Raji (cell line): ENCODE measurements around the gene NPIPA3.
A peak's percentile ranks its signal among the peaks of the same experiment; 100 is the strongest.
"Not testable (repeated sequence)": the region's sequence is repeated elsewhere in the genome, so short reads cannot be mapped to it uniquely, and the experiment has no call there.

ENCODE experiments used
- POLR2A ChIP-seq: IDR thresholded peaks from 2 replicates; pipeline ENCODE4 v1.6.1; 2011; ENCODE audit warnings: low read depth, low read length, control low read depth; ENCODE audit not compliant: insufficient read depth

Gene NPIPA3

DNA sequence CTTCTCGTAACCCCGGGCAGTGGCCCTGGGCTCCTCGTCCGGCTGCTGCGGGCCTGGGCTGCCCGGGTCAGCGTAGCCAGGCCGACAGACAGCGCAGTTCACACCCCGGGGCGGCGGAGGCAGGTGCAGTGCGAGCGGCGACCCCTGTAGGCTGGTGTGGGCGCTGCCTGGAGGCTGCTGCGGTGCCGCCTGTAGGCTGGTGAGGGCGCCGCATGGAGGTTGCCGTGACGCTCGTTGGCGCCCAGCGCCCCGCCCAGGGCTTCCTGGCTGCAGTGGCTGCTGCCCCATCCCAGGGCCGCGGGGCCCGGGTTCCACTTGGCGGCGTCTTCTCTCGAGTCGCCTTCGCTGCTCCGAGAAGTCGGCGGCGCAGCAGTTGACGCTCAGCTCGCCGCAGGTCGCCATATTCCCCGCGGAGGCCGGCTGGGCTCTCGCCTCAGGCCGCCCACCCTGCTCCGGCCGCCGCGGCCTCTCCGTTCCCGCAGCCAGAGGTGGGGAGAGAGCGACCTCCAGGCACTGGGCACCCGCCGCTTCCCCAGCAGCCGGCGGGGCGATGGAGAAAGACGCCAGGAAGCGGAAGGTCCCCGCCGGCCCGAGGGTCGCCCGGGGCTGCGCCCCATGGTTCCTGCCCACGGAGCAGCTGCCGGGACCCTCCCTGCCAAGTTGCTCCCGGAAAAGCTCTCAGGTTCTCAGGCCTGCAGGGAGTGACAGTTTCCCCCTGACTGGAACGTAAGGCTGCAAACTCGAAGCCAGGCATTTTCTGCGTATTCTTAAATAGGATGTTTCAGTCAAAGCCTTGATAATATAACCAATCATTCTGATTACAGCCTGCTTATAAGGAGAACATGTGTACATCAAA lies at the start of gene NPIPA3:
Gene NPIPA3, plus strand, starts transcription at position 256 of the 856 bp plus-strand sequence. CDS start 5,533 bp downstream, outside the sequence.
- not testable (repeated sequence) for TF ChIP-seq POLR2A

DNA sequence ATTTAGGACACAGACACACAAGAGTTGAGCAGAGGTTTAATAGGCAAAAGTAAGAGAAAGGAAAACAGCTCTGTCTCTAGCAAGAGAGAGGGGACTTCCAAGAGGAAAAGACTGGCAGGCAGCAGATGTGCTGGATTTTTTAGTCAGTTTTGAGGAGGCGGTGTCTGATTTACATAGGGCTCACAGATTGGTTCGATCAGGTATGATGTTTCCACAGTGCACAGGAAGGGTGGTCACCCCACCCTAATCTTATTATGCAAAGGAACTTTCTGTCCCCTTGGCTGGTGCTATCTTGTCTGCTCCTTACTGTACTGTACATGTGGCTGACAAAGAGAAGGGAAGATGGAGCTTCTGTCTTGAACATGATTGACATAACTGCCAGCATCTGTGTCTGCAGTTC lies 45.1 kb upstream of the NPIPA3 start:
- peak; percentile 81 for TF ChIP-seq POLR2A

DNA sequence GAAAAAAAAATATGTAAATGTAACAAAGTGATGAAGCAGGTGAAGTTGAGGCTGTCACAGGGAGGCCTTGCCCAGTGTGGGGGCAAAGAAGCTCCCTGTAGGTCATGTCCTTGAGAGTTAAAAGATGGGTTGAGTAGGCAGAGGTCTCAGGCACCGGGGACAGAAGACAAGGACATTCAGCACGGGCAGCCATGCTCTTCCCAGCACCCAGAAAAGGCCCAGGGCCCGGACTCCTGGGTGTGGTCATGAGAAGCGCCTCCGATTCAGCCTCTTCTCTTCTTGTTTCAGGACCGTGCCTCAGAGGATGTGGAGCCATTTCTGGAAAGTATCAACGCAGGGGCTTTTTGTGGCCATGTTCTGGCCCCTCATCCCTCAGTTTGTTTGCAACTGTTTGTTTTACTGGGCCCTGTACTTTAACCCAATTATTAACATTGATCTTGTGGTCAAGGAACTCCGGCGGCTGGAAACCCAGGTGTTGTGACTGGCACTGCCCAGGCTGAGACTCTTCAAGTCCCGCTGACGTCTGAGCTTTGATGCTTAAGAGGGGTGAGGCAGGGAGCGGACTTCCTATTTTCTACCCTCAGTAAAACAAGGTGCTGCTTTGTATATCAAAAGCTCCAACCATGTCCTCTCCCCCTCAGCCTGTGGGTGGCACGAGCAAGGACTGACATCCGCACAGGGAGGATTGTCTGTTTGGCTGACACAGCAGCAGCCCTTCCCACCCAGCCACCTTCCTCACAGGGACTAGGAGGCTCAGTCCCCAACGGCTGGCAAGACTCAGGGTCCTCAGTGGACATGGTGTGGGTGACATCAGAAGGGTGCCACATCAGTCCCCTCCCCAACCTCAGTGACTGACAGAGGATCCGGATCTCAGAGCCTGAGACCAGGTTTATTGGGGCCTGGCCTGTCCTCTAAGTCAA lies 35.6 kb upstream of the NPIPA3 start:
- no peak for TF ChIP-seq POLR2A

DNA sequence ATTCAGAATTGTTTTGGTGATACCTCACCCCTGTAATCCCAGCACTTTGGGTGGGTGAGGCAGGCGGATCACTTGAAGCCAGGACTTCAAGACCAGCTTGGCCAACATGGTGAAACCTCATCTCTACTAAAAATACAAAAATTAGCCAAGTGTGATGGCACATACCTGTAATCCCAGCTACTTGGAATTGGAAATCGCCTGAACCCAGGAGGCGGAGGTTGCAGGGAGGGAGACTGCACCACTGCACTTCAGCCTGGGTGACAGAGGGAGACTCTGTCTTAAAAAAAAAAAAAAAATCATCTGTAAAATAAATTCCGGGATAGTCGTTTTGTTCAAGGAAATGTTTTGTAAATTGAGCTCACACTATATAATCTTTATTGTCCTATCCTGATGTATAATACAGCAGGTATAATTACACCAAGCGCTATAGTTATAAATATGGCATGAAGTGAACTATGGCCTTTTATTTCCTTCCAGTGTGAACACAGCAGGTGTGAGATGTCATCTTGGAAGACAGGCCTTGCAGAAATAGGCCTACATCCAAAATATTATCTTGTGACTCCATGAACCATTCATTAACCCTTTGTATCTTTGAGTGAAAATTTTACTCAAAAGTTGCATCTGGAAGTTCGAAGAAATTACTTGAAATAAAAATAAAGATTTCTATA lies 34.5 kb upstream of the NPIPA3 start:
- no peak for TF ChIP-seq POLR2A

DNA sequence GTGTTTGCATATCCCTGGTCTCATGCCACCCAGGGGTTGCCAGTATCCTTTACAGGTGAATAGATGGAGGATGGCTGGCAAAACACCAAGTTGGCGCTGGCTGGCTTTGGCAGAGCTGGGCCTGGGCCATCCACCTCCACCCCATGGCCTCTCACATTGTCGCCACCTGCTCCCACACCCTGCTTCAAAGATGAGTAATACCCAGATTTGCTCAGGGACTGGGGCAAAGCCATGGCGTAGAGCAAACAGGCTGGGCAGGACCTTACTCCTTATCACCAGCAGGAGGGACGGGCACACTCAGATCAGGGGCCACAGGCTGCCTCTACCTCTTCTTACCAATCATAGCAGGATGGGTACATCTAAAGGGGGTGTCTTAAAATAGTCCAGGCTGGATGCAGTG lies 33.4 kb upstream of the NPIPA3 start:
- TF ChIP-seq POLR2A: no peak

DNA sequence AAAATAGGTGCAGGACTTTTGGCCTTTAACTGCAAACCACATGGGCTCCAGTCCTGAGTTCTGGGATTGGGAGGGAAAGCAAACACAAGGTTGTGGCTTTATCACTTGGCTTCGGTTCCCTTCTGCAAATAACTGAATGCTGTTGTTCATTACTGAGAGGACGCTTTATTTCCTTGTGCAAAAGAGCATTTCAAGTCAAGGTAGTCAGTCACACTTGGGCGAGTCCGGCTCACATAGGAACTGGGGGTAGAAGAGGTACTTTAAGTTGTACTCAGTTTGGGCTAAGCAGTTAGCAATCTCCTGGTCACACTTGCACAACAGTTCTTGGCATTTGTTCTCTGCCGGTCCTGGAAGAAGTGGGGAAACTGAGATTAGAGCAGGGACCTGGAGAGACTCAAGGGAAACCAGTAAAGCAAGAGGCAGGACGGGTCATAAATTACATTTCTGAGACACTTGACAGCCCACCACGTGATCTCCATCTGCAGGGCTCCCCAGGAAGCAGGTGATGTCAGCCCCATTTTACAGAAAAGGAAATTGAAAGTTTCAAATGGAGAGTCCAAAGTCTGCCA lies 30.7 kb upstream of the NPIPA3 start:
- TF ChIP-seq POLR2A: 0 out of 2 replicates have a peak, but pooled peaks have one; percentile 8

DNA sequence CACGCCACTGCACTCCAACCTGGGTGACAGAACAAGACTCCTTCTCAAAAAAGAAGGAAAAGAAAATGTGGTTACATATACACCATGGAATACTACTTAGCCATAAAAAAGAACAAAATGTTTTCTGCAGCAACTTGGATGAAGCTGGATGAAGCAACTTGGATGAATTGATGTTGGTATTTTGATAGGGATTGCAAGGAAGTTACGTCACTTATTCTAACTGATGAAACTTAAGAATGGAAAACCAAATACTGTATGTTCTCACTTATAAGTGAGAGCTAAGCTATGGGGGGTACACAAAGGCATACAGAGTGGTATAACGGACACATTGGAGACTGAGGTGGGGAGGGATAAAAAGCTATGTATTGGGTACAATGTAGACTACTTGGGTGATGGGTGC lies 26.6 kb upstream of the NPIPA3 start:
- no peak for TF ChIP-seq POLR2A

DNA sequence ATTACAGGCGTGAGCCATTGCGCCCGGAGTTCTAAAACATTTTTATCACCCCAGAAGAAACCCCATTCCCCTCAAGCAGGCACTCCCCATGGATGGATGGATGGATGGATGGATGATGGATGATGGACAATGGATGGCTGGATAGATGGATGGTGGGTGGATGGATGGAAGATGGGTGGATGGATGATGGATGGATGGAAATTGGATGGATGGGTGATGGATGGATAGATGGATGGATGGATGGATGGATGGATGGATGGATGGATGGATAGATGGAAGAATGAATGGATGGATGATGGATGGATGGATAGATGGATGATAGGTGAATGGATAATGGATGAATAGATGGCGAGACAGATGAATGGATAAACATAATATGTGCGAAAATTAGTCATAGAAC lies 25.6 kb upstream of the NPIPA3 start:
- TF ChIP-seq POLR2A: no peak

DNA sequence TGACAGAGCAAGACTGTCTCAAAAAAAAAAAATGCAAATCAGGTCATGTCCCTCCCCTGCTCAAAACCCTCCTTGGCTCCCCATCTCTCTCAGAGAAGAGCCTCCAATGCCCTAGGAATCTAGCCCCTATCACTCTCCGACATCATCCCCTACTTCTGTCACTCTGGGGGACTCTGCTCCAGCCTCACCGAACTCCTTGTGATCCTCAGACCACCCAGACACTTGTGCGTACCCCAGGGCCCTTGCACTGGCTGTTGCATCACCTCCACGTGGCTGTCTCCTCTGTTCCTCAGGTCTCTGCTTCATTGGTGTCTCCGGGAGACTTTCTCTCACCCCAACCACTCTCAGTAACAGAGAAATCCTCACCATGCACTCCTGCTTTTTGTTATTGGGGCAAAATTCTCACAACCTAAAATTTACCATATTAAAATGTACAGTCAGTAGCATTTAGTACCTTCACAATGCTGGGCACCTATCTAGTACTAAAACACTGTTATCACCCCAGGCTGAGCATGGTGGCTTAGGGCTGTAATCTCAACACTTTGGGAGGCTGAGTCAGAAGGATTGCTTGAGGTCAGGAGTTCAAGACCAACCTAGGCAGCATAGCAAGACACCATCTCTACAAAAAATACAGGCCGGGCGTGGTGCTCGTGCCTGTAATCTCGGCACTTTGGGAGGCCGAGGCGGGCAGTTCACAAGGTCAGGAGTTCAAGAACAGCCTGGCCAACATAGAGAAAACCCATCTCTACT lies 24.3 kb upstream of the NPIPA3 start:
- no peak for TF ChIP-seq POLR2A

DNA sequence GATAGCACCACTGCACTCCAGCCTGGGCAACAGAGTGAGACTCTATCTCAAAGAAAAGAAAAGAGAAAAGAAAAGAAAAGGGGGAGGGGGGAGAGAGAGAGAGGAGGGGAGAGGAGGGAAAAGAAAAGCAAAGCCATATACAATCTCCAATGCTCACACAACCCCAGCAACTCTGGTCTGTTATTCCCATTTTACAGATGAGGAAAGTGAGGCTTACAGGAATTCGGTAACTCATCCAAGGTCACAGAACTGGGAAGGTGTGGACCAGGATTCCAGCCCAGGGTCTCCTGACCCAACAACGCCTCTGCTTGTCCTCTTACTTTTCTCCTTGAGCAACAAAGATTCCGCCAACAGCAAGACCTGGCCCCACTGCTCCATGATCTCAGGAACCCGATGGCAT lies 22.1 kb upstream of the NPIPA3 start:
- no peak for TF ChIP-seq POLR2A

DNA sequence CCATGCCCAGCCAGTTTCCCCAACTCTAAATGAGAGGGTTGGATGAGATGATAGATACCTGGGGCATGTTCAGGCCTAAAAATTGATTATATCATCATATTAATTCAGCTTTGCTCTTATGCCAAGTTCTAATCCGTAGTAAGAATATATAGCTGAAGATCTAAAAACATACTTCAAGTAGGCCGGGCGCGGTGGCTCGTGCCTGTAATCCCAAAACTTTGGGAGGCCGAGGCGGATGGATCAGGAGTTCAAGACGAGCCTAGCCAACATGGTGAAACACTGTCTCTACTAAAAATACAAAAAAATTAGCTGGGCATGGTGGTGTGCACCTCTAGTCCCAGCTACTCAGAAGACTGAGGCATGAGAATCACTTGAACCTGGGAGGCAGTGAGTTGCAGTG lies 21.1 kb upstream of the NPIPA3 start:
- no peak for TF ChIP-seq POLR2A

DNA sequence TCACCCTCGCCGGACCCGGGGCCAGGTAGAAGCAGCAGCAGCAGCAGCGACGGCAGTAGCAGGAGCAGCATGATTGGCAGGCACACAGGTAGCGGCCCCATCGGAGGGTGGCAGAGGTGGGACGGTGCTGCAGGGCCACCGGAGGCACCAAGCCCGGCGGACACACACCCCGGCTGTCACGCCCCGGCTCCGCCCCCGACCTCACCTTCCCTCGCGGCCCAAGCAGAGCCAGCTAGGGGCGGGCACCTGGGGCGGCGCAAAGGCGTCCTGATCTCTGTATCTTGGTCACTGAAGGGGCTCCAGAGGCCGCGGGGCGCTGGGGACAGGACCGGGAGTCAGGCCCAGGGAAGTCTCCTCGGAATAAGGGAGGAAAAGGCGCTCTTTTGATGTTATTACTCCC lies 9.1 kb upstream of the NPIPA3 start, which contains the start of gene PLA2G10:
Gene PLA2G10, minus strand, starts transcription at position 180 of the 400 bp plus-strand sequence. Its CDS starts 79 bp downstream, at position 101.
- not testable (repeated sequence) for TF ChIP-seq POLR2A

DNA sequence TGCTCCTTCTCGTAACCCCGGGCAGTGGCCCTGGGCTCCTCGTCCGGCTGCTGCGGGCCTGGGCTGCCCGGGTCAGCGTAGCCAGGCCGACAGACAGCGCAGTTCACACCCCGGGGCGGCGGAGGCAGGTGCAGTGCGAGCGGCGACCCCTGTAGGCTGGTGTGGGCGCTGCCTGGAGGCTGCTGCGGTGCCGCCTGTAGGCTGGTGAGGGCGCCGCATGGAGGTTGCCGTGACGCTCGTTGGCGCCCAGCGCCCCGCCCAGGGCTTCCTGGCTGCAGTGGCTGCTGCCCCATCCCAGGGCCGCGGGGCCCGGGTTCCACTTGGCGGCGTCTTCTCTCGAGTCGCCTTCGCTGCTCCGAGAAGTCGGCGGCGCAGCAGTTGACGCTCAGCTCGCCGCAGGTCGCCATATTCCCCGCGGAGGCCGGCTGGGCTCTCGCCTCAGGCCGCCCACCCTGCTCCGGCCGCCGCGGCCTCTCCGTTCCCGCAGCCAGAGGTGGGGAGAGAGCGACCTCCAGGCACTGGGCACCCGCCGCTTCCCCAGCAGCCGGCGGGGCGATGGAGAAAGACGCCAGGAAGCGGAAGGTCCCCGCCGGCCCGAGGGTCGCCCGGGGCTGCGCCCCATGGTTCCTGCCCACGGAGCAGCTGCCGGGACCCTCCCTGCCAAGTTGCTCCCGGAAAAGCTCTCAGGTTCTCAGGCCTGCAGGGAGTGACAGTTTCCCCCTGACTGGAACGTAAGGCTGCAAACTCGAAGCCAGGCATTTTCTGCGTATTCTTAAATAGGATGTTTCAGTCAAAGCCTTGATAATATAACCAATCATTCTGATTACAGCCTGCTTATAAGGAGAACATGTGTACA lies 39.3 kb downstream of the NPIPA3 start, which contains the start of gene NPIPA2:
Gene NPIPA2, plus strand, starts transcription at position 261 of the 856 bp plus-strand sequence. CDS start 5,533 bp downstream, outside the sequence.
- not testable (repeated sequence) for TF ChIP-seq POLR2A
